Endothelial cell of umbilical vein (primary cell): ENCODE results near the gene STARD5. TPM values are rescaled to one million over a fixed set of nuclear protein-coding genes. Genes with fewer than 3 reads are reported as not detected.

ENCODE experiments used
- BruUV-seq: library from RNA; stranded (reverse); fragments of 400-500 nt; replicated peaks from 2 replicates; lab custom pipeline; 2021; lab: Mats Ljungman, UMichigan
- CTCF ChIA-PET: fragments of 300-600, 350-600 bp; sonication (Branson Sonifier 250); formaldehyde crosslinking; loops from one replicate; lab custom pipeline; 2021; ENCODE audit warnings: antibody characterized with exemption, inconsistent platforms; lab: Charles Lee
- POLR2A ChIA-PET: fragments of 300-600, 350-600 bp; sonication (Branson Sonifier 250); formaldehyde crosslinking; loops from one replicate; lab custom pipeline; 2021; ENCODE audit warnings: antibody characterized with exemption, inconsistent platforms; lab: Charles Lee
- DNase-seq: peaks from one replicate; pipeline ENCODE4 v3.0.0-alpha.2; 2011; ENCODE audit warnings: low read depth, low spot score
- FAIRE-seq: peaks from 2 replicates; lab custom pipeline; 2011; peaks lifted over from hg19 to GRCh38; lab: Jason Lieb, UNC
- H2AFZ ChIP-seq: 2 replicates; pipeline ENCODE4 v1.6.0; 2012; ENCODE audit warnings: low read depth, low read length, control low read depth, inconsistent platforms
- H3K27ac ChIP-seq: 2 replicates; pipeline ENCODE4 v1.5.1; 2011; ENCODE audit warnings: low read depth, mild to moderate bottlenecking, control low read depth, low read length, moderate library complexity; ENCODE audit not compliant: insufficient read depth
- H3K27me3 ChIP-seq, 2 experiments: 2 replicates each; pipeline versions ENCODE4 v1.6.0 to v1.6.1; 2011; ENCODE audit warnings: low read length in 2 of 2, mixed read lengths in 1 of 2; ENCODE audit not compliant: control insufficient read depth in 2 of 2, insufficient read depth in 2 of 2
- H3K36me3 ChIP-seq, 2 experiments: 2 replicates in 1 of 2; 3 replicates in 1 of 2; pipeline ENCODE4 v1.5.1; 2011; ENCODE audit warnings: low read length in 2 of 2, mild to moderate bottlenecking in 1 of 2, moderate library complexity in 1 of 2; ENCODE audit not compliant: control insufficient read depth in 2 of 2, insufficient read depth in 2 of 2; ENCODE audit errors: extremely low read depth in 1 of 2
- H3K4me1 ChIP-seq: 3 replicates; pipeline ENCODE4 v1.5.1; 2011; ENCODE audit warnings: mild to moderate bottlenecking, low read length; ENCODE audit not compliant: control insufficient read depth, insufficient read depth; ENCODE audit errors: extremely low read depth
- H3K4me2 ChIP-seq: 2 replicates; pipeline ENCODE4 v1.6.1; 2011; ENCODE audit warnings: low read length, control low read depth, mixed read lengths; ENCODE audit not compliant: insufficient read depth
- H3K4me3 ChIP-seq, 3 experiments: fragments of 200-600 bp in 1 of 3; sonication (generic), shearing (Covaris generic) in 1 of 3; replicated peaks in 1 of 3; 2 replicates each; pipeline ENCODE4 v1.5.1; 2011 to 2016; ENCODE audit warnings: control low read depth in 3 of 3, low read length in 3 of 3, mild to moderate bottlenecking in 2 of 3, inconsistent platforms in 1 of 3, low read depth in 1 of 3, moderate library complexity in 1 of 3; ENCODE audit not compliant: insufficient read depth in 1 of 3
- H3K79me2 ChIP-seq: 2 replicates; pipeline ENCODE4 v1.6.0; 2012; ENCODE audit warnings: low read length, inconsistent platforms; ENCODE audit not compliant: control insufficient read depth, insufficient read depth
- H3K9ac ChIP-seq: replicated peaks from 2 replicates; pipeline ENCODE3; 2011; ENCODE audit warnings: low read length, control low read depth; ENCODE audit not compliant: insufficient read depth; ENCODE audit errors: extremely low read depth
- H3K9me1 ChIP-seq: replicated peaks from 3 replicates; pipeline ENCODE4 v1.6.0; 2011; ENCODE audit warnings: mild to moderate bottlenecking, low read length; ENCODE audit not compliant: control insufficient read depth, insufficient read depth; ENCODE audit errors: extremely low read depth
- H3K9me3 ChIP-seq: replicated peaks from 2 replicates; pipeline ENCODE4 v1.5.1; 2012; ENCODE audit warnings: low read length, inconsistent platforms; ENCODE audit not compliant: control insufficient read depth, insufficient read depth
- H4K20me1 ChIP-seq: replicated peaks from 2 replicates; pipeline ENCODE3; 2011; ENCODE audit warnings: mild to moderate bottlenecking, low read length; ENCODE audit not compliant: control insufficient read depth, insufficient read depth; ENCODE audit errors: extremely low read depth
- FOS ChIP-seq: IDR thresholded peaks from 2 replicates; pipeline ENCODE4 v1.6.1; 2011; ENCODE audit warnings: mild to moderate bottlenecking, low read length, moderate library complexity, borderline replicate concordance; ENCODE audit not compliant: insufficient read depth
- GATA2 ChIP-seq: IDR thresholded peaks from 2 replicates; pipeline ENCODE4 v1.7.0; 2011; ENCODE audit warnings: low read depth, mild to moderate bottlenecking, moderate library complexity, mixed read lengths, low read length; ENCODE audit not compliant: insufficient read length, insufficient read depth
- JUN ChIP-seq: IDR thresholded peaks from 2 replicates; pipeline ENCODE4 v1.6.1; 2011; ENCODE audit warnings: borderline replicate concordance, low read depth; ENCODE audit not compliant: insufficient read length, insufficient read depth
- MAX ChIP-seq: IDR thresholded peaks from 2 replicates; pipeline ENCODE4 v1.6.1; 2011; ENCODE audit not compliant: insufficient read depth, insufficient read length
- MYC ChIP-seq: IDR thresholded peaks from one replicate; pipeline ENCODE4 v1.6.1; 2011; ENCODE audit warnings: mild to moderate bottlenecking, low read depth, low read length
- POLR2A ChIP-seq: IDR thresholded peaks from 2 replicates; pipeline ENCODE4 v1.6.1; 2012; ENCODE audit warnings: low read depth, mild to moderate bottlenecking, control low read depth, low read length
- POLR2AphosphoS5 ChIP-seq: IDR thresholded peaks from 2 replicates; pipeline ENCODE4 v1.6.1; 2012; ENCODE audit warnings: low read depth, mild to moderate bottlenecking, control low read depth, low read length, moderate library complexity; ENCODE audit not compliant: insufficient read depth
- dilution Hi-C: fragments of 300-500 bp; cut with MboI; formaldehyde crosslinking; loops from one replicate; pipeline ENCODE4 v1.15.0; 2019; ENCODE audit warnings: low sequenced_read_pairs; ENCODE audit not compliant: extremely low pct_ligation_motif_present
- intact Hi-C: fragments of 100-400 bp; cut with micrococcal nuclease; formaldehyde crosslinking; loops from one replicate; pipeline ENCODE4 v1.10.0; 2022
- polyA plus RNA-seq, 4 experiments: library from polyadenylated mRNA; depleted of rRNA in 3 of 4; stranded (reverse) in 3 of 4; unstranded in 1 of 4; fragments of >200 nt; gene quantifications; 2 replicates each; pipeline versions ENCODE4 v1.2.1 to v1.2.3, GENCODE V29; 2011 to 2012; ENCODE audit warnings: missing spikeins in 1 of 4
- total RNA-seq: library from RNA; stranded (reverse); gene quantifications from 2 replicates; pipeline ENCODE4 v1.2.3, GENCODE V29; 2021

The STARD5 gene
- total and polyA plus RNA-seq, 2 donors (not counting 3 experiments of a cell fraction or from before 2014, with no cell fraction given): 2.2 to 3.0 TPM

GRCh38 chr15:81313686-81314085 lies 10.3 kb downstream of the STARD5 start:
- POLR2A ChIA-PET: no interaction called here
- Histone ChIP-seq H3K4me3 (no peak overlapping the region), H3K27ac (no peak overlapping the region), H3K4me2 (no peak overlapping the region), H3K9me1 (no peaks in the 10 kb centered on the region), H3K27me3 (no peaks in the 10 kb centered on the region), H4K20me1 (no peaks in the 10 kb centered on the region), H3K9me3 (no peaks in the 10 kb centered on the region), H3K36me3 (no peaks in the 10 kb centered on the region), H3K79me2 (no peaks in the 10 kb centered on the region), H3K4me1 (no peaks in the 10 kb centered on the region), H2AFZ (no peak overlapping the region), H3K9ac (no peak overlapping the region)
- no peak for FAIRE-seq
- BruUV-seq: no TSS peak
- no peak for DNase-seq
- dilution Hi-C loops: no loop called here
- TF ChIP-seq MYC: no peak
- no peak for TF ChIP-seq FOS
- TF ChIP-seq GATA2: no peak
- TF ChIP-seq POLR2A: no peak
- TF ChIP-seq JUN: no peak
- no peak for TF ChIP-seq POLR2AphosphoS5
- intact Hi-C loops: no loop called here
- CTCF ChIA-PET: no interaction called here

GRCh38 chr15:81312790-81313543 lies 11.0 kb downstream of the STARD5 start:
- POLR2A ChIA-PET: no interaction called here
- Histone ChIP-seq H3K9ac (no peak overlapping the region), H3K27me3 (no peaks in the 10 kb centered on the region), H3K36me3 (no peaks in the 10 kb centered on the region), H3K4me2 (no peak overlapping the region), H3K4me1 (no peaks in the 10 kb centered on the region), H3K9me3 (no peaks in the 10 kb centered on the region), H4K20me1 (no peaks in the 10 kb centered on the region), H3K79me2 (no peaks in the 10 kb centered on the region), H3K9me1 (no peaks in the 10 kb centered on the region), H2AFZ (no peak overlapping the region), H3K4me3 (no peak overlapping the region), H3K27ac (no peak overlapping the region)
- CTCF ChIA-PET: interaction anchor here (1.0 kb wide), 1 partner anchor 37 kb away, joined by 5 read pairs; no protein-coding TSS in a partner anchor
- dilution Hi-C loops (no loop called here), intact Hi-C loops (no loop called here)
- peak; percentile 69 for FAIRE-seq
- no TSS peak for BruUV-seq
- TF ChIP-seq MAX: no peak
- TF ChIP-seq FOS: no peak
- TF ChIP-seq MYC: no peak
- peak; percentile 15 for DNase-seq
